RKO (cell line): ENCODE data around the gene METTL9.
"Not testable (repeated sequence)": the region's sequence is repeated elsewhere in the genome, so short reads cannot be mapped to it uniquely, and the experiment has no call there.

ENCODE experiments used
- DNase-seq: peaks from one replicate; pipeline ENCODE4 v3.0.0-alpha.2; 2016; ENCODE audit warnings: low spot score

The METTL9 gene

GRCh38 chr16:21663889-21664647, 64.7 kb downstream of the METTL9 start, which contains the start of gene OTOA:
OTOA (plus strand) TSS chr16:21663968; CDS start chr16:21678515, 14,547 bp downstream.
- no peak for DNase-seq

- no peak for DNase-seq
Observed at GRCh38 chr16:21664801-21665492, 65.6 kb downstream of the METTL9 start.

- DNase-seq = no peak
Observed at GRCh38 chr16:21666772-21667171, 67.4 kb downstream of the METTL9 start.

GRCh38 chr16:21667575-21667974, 68.2 kb downstream of the METTL9 start:
- DNase-seq = no peak

- no peak for DNase-seq
Observed at GRCh38 chr16:21673469-21673868, 74.1 kb downstream of the METTL9 start.

- DNase-seq = not testable (repeated sequence)
Observed at GRCh38 chr16:21674456-21674855, 75.1 kb downstream of the METTL9 start.

- not testable (repeated sequence) for DNase-seq
Observed at GRCh38 chr16:21680714-21681113, 81.3 kb downstream of the METTL9 start.

GRCh38 chr16:21683184-21683583, 83.8 kb downstream of the METTL9 start:
- DNase-seq = no peak

GRCh38 chr16:21684199-21684598, 84.8 kb downstream of the METTL9 start:
- DNase-seq = no peak

GRCh38 chr16:21685034-21685455, 85.7 kb downstream of the METTL9 start:
- DNase-seq = no peak

GRCh38 chr16:21689107-21689506, 89.7 kb downstream of the METTL9 start:
- no peak for DNase-seq

- not testable (repeated sequence) for DNase-seq
Observed at GRCh38 chr16:21690967-21691366, 91.6 kb downstream of the METTL9 start.

GRCh38 chr16:21694609-21695008, 95.2 kb downstream of the METTL9 start:
- DNase-seq = no peak

GRCh38 chr16:21697032-21697431, 97.7 kb downstream of the METTL9 start:
- DNase-seq = no peak

GRCh38 chr16:21698169-21699032, 99.0 kb downstream of the METTL9 start:
- DNase-seq = no peak

- DNase-seq = no peak
Observed at GRCh38 chr16:21701271-21701670, 101.9 kb downstream of the METTL9 start.

GRCh38 chr16:21702276-21702675, 102.9 kb downstream of the METTL9 start:
- no peak for DNase-seq

- DNase-seq = no peak
Observed at GRCh38 chr16:21703156-21703555, 103.8 kb downstream of the METTL9 start.

GRCh38 chr16:21703589-21704174, 104.3 kb downstream of the METTL9 start:
- no peak for DNase-seq

GRCh38 chr16:21704266-21704665, 104.9 kb downstream of the METTL9 start:
- DNase-seq = no peak

GRCh38 chr16:21704733-21705132, 105.4 kb downstream of the METTL9 start:
- no peak for DNase-seq
